ENCODE data around the gene NPW. TPM values are rescaled to one million over a fixed set of nuclear protein-coding genes. Genes with fewer than 3 reads are reported as not detected.

Gene NPW
- total and polyA plus RNA-seq, 9 of the 15 experiments (the other 6 are each of a cell fraction or from before 2014, with no cell fraction given), result 0.14 to 4.0 (median 2.6) TPM; not detected in 4

DNA sequence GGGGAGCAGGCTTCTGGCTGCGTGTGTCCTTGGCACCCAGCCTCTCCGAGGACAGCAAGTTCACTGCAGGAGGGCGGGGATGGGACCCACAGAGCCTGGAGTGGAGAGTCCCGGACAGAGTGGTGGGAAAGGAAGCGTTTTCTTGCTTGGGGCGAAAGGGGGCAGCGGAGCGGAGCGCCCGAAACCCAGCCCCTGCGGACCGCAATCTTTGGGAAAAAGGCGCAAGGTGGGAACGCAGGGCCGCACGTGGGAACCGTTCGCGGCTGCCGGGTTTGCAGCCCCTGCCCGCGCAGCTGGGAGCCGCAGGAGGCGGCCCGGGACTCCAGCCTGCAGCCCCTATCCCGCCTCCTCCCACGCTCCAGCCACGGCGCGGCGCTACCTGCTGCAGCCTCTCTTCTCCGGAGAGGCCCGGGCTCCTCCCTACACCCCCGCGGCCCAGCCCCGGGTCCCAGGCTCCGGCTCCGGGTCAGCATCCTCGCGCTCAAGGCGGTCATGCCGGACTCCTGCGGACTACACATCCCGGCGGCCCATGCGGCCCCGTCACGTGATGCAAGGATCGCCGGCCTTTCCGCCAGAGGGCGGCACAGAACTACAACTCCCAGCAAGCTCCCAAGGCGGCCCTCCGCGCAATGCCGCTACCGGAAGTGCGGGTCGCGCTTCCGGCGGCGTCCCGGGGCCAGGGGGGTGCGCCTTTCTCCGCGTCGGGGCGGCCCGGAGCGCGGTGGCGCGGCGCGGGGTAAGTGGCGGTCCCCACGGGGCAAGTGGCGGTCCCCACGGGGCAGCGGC is 27.9 kb downstream of the NPW start, which contains the start of the genes NTHL1 and TSC2:
NTHL1 (minus strand) TSS at position 505 of the 786 bp plus-strand sequence; CDS start at position 494, 11 bp downstream.
TSC2 (plus strand) TSS at position 656 of the 786 bp plus-strand sequence. CDS start 631 bp downstream, outside the sequence.
- under 1% methylated on average over 57 of the region's 81 CpGs for WGBS (ENCODE audit: insufficient coverage, low coverage, missing lambda C conversion rate)
- FAIRE-seq, result peak; percentile 93
- TSS peak; percentile 86 for BruUV-seq (replicated peaks)
- TF ChIP-seq IRF2 (CRISPR knock-in tag; IDR thresholded peaks at IDR 0.05), result no peak
- no peak for TF ChIP-seq NUFIP1 (IDR thresholded peaks at IDR 0.05; ENCODE audit: partially characterized antibody)
- TF ChIP-seq NR2C1 (IDR thresholded peaks at IDR 0.05), result peak; percentile 84
- peak; percentile 93 for TF ChIP-seq NR2C1 (tag; IDR thresholded peaks at IDR 0.05)
- TF ChIP-seq, protein P1, sequence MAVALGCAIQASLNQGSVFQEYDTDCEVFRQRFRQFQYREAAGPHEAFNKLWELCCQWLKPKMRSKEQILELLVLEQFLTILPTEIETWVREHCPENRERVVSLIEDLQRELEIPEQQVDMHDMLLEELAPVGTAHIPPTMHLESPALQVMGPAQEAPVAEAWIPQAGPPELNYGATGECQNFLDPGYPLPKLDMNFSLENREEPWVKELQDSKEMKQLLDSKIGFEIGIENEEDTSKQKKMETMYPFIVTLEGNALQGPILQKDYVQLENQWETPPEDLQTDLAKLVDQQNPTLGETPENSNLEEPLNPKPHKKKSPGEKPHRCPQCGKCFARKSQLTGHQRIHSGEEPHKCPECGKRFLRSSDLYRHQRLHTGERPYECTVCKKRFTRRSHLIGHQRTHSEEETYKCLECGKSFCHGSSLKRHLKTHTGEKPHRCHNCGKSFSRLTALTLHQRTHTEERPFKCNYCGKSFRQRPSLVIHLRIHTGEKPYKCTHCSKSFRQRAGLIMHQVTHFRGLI (CRISPR knock-in tag; IDR thresholded peaks at IDR 0.05), result no peak
- TF ChIP-seq E2F1 (CRISPR knock-in tag; IDR thresholded peaks at IDR 0.05), result 0 out of 2 replicates have a peak, but pooled peaks have one; percentile 24
- peak in 1 of 2 experiments; percentile 38; a peak in 1 of 4 replicates for TF ChIP-seq RCOR1 (IDR thresholded peaks at IDR 0.05; ENCODE audit: borderline replicate concordance in 1 of 2, low read depth in 2 of 2, low read length in 2 of 2)
- 0 out of 2 replicates have a peak, but pooled peaks have one; percentile 38 for TF ChIP-seq ZBTB33 (CRISPR knock-in tag; IDR thresholded peaks at IDR 0.05)
- TF ChIP-seq, protein P2, sequence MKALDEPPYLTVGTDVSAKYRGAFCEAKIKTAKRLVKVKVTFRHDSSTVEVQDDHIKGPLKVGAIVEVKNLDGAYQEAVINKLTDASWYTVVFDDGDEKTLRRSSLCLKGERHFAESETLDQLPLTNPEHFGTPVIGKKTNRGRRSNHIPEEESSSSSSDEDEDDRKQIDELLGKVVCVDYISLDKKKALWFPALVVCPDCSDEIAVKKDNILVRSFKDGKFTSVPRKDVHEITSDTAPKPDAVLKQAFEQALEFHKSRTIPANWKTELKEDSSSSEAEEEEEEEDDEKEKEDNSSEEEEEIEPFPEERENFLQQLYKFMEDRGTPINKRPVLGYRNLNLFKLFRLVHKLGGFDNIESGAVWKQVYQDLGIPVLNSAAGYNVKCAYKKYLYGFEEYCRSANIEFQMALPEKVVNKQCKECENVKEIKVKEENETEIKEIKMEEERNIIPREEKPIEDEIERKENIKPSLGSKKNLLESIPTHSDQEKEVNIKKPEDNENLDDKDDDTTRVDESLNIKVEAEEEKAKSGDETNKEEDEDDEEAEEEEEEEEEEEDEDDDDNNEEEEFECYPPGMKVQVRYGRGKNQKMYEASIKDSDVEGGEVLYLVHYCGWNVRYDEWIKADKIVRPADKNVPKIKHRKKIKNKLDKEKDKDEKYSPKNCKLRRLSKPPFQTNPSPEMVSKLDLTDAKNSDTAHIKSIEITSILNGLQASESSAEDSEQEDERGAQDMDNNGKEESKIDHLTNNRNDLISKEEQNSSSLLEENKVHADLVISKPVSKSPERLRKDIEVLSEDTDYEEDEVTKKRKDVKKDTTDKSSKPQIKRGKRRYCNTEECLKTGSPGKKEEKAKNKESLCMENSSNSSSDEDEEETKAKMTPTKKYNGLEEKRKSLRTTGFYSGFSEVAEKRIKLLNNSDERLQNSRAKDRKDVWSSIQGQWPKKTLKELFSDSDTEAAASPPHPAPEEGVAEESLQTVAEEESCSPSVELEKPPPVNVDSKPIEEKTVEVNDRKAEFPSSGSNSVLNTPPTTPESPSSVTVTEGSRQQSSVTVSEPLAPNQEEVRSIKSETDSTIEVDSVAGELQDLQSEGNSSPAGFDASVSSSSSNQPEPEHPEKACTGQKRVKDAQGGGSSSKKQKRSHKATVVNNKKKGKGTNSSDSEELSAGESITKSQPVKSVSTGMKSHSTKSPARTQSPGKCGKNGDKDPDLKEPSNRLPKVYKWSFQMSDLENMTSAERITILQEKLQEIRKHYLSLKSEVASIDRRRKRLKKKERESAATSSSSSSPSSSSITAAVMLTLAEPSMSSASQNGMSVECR (CRISPR knock-in tag; IDR thresholded peaks at IDR 0.05), result peak; percentile 85; the same call in 1 of the 2 replicates
- peak; percentile 99 for TF ChIP-seq ZNF143 (CRISPR knock-in tag; IDR thresholded peaks at IDR 0.05)
- peak; percentile 70 for TF ChIP-seq CBX1 (IDR thresholded peaks at IDR 0.05; ENCODE audit: low read depth)

More for the DNA sequence above, 27.9 kb downstream of the NPW start, which contains the start of the genes NTHL1 and TSC2:
- CTCF ChIA-PET (ENCODE audit: low intra/inter-chr PET ratio), result interaction anchor here (1.4 kb wide), 1 partner anchor 25 kb away, joined by 5 read pairs; no protein-coding TSS in a partner anchor
- peak; percentile 92 to 99 (median 92) for DNase-seq (ENCODE audit: extremely low read depth in 1 of 4, low spot score in 3 of 4)
- peak within 1 kb of the TSS; percentile 99 for H3K4me3 ChIP-seq
- peak within 1 kb of the TSS; percentile 95 for H2AFZ ChIP-seq (ENCODE audit: low read depth, low read length)
- H3K4me1 ChIP-seq (replicated peaks in 1 of 2; ENCODE audit: control insufficient read depth in 2 of 2, insufficient read depth in 2 of 2, low read length in 2 of 2), result peaks cover 11 to 54% of the 10 kb centered on the region in 2 experiments; a peak in 4 of 5 replicates
- ATAC-seq, result peak; percentile 97
- H3K4me2 ChIP-seq (ENCODE audit: insufficient read depth, low read length), result peak within 1 kb of the TSS; percentile 91
- H3K27ac ChIP-seq (ENCODE audit: extremely low read depth, low read depth, low read length), result peak within 1 kb of the TSS; percentile 43; the same call in 1 of the 3 replicates
- H3K27me3 ChIP-seq (ENCODE audit: control insufficient read depth in 2 of 2, insufficient read depth in 2 of 2, low read length in 2 of 2), result no peaks in the 10 kb centered on the region
- H3K79me2 ChIP-seq (ENCODE audit: control insufficient read depth, insufficient read depth, low read length), result peaks cover 20% of the 10 kb centered on the region
- in situ Hi-C loops (cut with MboI) (no loop called here), intact Hi-C loops (cut with micrococcal nuclease) (no loop called here)
- peak within 1 kb of the TSS; percentile 72 to 90 for H3K9ac ChIP-seq (ENCODE audit: insufficient read depth in 1 of 2, low read depth in 2 of 2, low read length in 2 of 2)
- POLR2A ChIA-PET, result interaction anchor here (0.6 to 3.2 kb wide), 9 partner anchors 9 to 467 kb away, joined by 3 to 24 read pairs (median 6); partner anchors contain the start of genes RPS2 and TRAF7
- H3K9me3 ChIP-seq (replicated peaks; ENCODE audit: control insufficient read depth, insufficient read depth, low read depth, low read length), result no peaks in the 10 kb centered on the region
- no peaks in the 10 kb centered on the region for H3K9me1 ChIP-seq (ENCODE audit: control insufficient read depth, insufficient read depth, low read length)
- no peaks in the 10 kb centered on the region for H4K20me1 ChIP-seq (replicated peaks; ENCODE audit: control insufficient read depth, insufficient read depth, low read length)
- peaks cover 43% of the 10 kb centered on the region; the same call in 1 of the 3 replicates for H3K36me3 ChIP-seq (ENCODE audit: control insufficient read depth, insufficient read depth, low read length)

All from K562 (cell line).